Ureter (tissue), 1 donor: ENCODE data around the gene EIF4E1B. TPM values are rescaled to one million over a fixed set of nuclear protein-coding genes. Genes with fewer than 3 reads are reported as not detected.

Experiments used
- DNase-seq: peaks from one replicate; pipeline ENCODE4 v3.0.0-alpha.2; 2020; ENCODE audit warnings: low spot score
- total RNA-seq: library from RNA; stranded (reverse); gene quantifications from one replicate; pipeline ENCODE4 v1.2.4, GENCODE V29; 2023
- donor health status: DM: yes; HTN: yes; CAD: no.

Gene EIF4E1B
- total RNA-seq, 1 donor from 2014 or later: not detected

DNA sequence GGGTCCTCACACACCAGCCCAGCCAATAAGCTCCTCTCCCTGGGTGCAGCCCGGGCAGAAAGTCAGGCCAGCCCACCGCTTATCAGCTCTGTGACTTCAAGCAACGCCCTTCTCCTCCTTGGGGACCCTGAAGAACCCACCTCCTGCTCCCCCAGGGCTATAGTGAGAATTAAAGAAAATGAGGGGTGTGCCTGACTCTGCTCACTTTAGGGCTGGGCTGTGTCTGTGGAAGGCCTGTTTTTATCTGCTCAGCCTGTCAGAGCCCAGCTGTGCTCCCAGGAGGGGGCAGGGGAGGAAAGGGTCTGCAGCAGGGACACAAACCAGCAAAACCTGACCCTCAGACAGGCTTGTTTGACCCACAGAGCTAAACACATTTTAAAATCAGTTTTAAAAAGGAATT is 24.4 kb upstream of the EIF4E1B start:
- no peak for DNase-seq

DNA sequence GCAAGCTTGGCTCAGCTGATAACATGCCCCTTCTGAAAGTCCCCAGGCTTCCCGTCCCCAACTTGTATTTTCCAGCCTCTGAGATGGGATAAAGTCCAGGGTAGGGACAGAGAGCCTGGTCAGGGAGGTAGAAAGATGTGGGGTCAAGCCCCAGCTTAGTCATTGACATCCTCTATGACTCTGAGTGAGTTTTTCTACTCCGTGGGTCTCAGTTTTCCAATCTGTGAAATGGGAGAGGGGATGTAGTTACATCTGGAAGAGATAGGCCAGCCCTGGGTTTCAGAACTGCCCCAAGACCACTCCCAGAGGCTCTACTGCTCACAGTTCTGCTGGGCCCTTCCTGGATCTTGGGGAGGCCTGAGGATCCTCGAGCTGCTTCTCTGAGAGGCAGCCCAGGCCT is 23.6 kb upstream of the EIF4E1B start:
- DNase-seq: no peak

DNA sequence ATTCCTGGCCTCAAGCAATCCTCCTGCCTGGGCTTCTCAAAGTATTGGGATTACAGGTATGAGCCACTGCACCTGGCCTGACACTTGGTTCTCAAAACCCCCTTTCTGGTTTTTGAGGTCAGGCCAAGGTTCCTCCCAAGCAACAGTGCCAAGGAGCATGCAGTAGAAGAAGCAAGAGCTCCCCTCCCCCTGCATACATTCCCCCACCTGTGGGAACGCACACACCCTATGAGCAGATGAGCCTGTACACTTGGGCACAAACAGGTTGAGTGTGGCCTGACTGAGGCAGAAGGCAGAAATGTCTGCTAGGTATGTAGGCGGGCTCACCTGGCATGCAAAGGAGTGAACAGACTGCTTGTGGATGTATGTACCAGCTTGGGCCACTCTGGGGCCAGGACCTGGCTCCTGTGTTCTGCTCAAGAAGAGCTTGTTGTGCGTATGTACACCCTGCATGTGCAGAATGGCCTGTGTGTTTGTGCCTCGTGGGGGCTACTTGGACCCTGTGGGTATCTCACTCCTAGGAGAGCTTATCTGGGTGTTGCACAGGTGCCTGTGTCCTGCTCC is 22.3 kb upstream of the EIF4E1B start:
- no peak for DNase-seq

DNA sequence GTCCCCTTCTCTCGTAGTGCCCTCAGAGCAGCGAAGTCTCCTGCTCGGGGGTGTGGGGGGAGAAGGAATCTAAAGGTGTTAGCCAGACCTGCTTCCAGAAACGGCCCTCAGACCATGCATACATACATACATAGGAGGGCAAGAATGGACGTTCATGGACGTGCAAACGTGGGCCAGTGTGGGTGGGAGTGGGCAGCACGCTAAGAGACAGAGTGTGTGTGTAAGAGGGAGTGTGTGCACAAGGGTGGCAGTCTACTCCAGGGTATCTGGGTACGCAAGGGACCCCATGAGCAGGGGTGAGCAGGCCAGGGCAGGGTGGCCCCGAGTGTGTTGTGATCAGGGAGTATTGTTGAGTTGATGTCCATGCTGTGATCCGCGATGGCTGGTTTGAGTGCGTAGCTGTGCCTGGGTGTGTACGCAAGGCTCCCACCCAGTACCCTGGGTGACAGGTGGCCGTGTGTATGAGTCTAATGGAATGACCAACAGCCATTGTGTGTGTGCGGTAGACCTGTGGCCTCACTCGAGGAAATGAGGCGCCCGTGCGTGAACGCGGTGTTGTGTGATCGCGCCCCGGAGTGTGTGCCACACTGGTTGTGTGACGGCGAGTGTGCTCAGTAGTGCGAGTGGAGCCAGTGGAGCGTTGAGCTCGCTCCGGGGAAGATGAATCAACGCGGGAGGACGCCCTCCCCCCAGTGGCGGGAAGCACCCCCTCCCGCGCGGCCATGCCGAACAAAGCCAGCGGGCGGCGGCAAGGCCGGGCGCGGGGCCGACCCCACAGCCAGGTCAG is 21.3 kb upstream of the EIF4E1B start:
- no peak for DNase-seq

DNA sequence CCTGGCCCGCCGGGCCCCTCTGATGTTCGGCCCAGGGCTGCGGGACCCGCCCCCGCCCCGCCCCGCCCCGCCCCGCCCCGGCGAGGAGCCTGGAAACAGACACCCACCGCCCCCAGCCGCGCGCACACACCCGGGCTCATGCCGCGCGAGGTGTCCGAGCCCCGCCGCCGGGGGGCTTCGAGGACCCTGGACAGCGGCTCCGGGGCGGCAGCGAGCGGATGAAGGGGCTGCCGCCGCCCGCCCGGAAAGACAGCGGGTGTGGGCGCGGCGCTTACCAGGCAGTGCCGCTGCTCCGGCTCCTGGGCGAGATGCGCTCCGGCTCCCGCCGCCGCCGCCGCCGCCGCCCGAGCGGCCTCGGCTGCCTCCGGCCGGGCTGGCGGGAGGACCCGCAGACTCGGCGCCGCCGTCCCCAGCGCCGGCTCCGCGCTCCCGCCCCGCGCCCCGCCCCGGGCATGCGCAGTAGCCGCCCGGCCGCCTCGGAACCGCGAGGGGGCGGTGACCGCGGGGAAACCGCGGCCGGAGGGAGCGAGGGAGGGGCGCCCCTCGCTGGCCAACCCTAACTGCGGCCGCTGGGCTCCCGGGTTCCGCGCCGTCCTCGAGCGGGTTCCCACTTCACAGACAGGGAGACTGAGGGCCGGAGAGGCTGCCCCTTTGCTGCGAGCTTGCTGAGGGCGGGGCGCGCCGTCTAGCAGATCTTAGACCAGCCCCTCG is 20.6 kb upstream of the EIF4E1B start, which contains the start of gene GPRIN1:
Gene GPRIN1, minus strand, starts transcription at position 433 of the 711 bp plus-strand sequence. CDS start 10,322 bp downstream, outside the sequence.
- DNase-seq: no peak

DNA sequence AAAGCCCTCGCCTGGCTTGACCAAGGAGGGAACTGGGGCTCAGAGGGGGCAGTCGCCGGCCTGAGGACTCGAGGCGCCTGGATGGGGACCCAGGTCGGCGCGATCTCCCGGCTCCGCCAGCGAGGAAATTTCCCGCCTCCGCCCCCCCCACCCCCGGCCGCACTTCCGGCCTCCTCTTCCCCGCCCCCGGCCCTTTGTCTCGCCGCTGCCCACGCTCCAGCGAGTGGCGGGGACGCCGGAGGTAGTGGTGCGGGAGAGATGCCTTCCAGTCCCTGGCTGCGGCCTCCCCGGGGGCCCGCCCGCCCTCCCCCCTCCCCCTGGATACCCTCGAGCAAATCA is 20.1 kb upstream of the EIF4E1B start:
- no peak for DNase-seq

DNA sequence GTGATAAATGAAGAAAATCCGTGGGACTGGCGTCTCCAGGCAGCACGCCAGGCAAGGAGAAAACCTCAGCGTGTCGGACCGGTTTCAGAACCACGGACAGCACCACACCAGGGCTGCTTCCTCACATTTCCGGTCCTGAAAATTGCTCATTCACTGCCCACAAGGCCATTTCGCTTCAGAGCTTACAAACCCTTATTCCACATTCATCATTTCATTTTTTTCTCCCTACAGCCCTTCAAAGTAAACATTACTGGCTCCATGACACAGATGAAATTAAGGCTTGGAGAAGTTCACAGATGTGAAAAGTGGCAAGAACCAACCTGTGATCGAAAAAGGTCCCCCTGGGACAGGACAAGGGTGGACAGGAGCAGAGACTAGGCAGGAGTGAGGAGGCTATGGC is 19.0 kb upstream of the EIF4E1B start:
- peak; percentile 81 for DNase-seq

DNA sequence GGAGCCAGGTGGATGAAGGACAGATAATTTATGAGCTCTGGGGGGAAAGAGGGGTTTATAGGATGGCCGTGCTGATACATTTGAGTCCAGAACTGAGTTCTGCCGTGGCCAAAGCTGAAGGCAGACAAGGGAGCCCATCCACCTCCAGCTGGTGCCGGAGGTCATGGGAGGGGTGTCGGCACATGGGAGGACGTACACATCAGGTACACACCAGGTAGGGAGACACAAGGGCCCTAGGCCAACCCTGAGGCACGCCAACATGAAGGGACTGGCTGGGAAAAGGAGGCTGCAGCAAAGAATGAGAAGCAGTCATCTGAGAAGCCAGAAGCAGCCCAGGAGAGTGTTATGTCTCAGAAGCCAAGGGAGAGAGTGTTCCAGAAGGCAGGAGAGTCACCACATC is 18.5 kb upstream of the EIF4E1B start:
- DNase-seq: no peak

DNA sequence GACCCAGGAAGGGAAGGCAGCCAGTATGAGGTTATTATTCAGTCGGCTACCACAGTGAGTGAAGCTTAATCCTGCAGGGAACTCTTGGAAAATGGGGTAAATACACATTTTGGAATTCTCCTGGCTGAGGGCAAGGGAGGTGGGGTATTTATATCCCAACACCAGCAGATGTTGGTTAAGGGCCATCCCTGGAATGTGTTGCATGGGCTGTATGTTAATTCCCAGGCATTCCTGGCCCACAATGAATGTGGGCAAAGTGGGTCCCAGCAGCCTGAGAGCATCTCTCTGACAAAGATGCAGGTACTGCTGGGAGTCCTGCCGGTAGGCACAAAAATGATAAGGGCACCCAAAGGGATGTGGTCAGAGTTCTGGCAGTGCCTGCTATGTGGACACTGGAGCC is 17.6 kb upstream of the EIF4E1B start:
- DNase-seq: no peak

DNA sequence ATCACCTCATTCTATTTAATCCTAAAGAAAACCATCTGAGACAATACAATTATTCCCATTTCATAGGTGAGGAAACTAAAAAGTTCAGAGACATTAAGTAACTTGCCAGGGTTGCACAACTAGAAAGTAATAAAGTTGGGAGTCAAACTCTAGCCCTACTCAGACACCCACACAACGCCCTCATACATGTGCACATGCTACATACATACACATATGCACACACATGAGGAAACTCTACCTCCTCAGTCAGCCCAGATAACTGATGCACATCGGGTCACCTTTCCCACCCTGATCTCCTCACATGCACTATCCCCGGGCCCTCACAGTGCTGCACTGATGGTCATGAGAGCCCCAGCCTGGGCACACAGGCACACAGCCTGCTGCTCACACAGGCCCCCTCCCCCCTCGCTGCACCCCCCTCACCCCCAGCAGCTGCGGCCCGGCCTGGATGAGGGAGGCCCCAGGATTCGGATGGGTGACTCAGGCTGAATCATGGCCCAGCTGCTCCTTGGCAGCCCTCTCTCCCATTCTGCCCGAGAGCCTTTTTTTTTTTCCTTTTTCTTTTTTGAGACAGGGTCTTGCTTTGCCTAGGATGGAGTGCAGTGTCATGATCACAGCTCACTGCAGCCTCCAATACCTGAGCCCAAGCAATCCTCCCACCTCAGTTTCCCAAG is 15.5 kb upstream of the EIF4E1B start:
- DNase-seq: no peak

DNA sequence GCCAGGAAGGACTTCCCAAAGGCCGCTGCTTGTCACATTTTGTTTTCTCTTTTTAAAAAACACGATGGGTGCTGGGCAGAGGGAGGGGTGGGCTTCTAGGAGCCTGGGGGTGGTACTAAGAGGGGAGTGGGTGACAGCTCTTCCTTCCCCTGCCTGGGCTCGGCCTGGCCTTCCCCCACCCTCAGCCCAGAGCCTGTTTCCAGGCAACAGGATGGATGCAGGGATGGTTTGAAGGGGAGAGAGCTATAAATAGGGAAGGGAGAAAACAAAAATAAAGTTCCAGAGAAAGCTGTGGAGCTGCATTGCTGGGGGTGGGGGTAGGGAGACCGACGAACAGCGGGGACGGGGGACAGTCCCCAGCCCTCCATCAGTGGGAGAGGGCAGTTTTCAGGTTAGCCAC is 14.0 kb upstream of the EIF4E1B start:
- DNase-seq: no peak

DNA sequence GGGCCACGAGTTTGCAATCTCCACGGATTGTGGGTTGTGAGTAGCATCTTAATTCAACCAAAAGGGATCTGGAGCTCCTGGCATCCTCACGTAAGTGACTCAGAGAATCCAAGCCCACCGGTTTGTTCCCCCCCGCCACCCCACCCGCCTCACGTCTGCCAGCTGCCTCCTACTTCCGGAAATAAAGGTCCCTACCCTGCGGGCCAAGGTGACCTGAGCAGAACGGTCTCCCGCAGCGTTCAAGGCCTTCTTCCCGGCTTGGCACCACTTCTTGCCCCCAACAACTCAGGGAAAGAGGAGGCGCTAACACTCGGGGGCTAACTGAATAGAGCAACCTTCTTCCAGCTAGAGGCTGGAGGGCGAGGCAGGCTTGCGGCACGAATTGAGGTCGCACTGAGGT is 11.7 kb upstream of the EIF4E1B start:
- no peak for DNase-seq

DNA sequence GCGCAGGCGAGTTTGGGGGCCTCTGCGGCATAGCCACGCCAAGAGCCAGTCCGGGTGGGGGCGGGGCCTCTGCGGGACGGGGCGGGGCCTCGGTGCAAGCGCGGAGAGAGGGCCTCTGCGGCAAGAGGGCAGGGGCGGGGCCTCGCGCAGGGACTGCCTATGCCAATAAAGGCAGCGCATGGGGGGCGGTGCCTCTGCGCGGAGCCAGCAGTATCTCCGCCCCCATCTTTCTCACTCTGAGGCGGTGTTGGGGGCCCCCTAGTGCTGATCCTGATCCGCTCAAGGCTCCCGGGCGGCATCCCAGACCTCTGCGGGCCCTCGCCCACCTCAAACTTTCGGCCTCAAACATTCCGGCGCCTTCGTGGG is 11.3 kb upstream of the EIF4E1B start:
- no peak for DNase-seq

DNA sequence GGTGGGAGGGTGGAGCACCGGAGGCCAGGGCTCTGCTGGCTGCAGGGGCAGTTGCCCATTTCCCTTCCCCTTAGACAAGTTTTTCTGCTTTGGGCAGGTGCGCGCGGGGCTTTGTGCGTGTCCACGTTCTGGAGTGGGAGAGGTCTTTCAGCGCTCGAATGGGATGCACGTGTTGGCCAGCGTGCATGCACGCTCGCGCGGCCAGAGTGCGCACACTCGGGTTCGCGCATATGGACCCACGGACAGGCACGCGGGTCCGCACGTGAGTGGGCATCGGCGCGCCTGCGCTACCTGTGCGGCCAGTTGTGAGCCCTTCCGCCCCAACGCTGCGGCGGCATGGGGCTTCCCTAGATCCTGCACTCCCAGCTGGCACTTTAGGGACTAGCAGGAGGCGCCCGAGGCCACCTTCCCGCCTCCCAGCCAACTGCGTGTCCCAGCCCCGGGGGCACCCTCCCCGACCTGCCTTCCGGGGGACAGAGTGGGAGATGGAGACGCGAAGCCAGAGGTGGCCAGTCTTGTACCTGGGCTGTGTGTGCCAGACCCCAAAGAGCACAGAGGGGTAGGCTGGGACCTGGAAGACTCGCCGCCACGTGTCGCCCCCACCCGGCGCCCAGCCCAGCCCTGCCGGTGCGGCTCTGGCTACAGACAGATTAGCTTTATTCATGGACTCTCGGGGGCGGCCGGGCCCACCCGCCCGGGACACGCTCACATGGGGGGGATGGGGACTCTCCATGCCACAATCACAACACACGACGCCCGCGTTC is 10.7 kb upstream of the EIF4E1B start:
- no peak for DNase-seq

DNA sequence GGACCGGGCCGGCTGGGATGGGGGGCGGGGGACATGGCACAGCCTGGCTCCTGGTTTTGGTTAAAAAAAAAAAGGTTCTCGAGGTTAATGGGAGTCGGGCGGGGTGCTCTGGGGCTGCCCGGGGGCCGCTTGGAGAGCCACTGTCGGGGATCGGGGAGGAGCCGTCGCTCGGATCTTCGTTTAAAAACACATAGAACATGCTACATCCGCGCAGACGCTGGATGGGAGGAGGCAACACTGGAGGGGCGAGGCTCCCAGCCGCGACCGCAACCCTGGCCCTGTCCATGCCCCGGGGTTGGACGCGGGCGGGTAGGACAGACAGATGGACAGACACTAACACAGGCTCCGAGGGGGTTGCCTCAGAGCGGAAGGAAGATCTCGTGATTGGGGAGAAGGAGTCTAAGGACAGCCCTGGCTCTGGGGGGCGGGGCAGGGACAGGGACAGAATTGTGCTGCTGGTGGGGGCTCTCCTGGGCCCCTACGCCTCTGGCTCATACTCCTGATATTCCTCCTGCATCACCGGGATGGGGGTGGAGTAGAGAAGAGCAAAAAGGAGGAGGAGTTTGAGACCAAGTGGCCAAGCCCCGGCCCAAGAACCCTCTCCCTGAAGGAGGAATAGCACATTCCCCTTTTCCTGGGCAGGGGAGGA is 10.0 kb upstream of the EIF4E1B start:
- DNase-seq: no peak

DNA sequence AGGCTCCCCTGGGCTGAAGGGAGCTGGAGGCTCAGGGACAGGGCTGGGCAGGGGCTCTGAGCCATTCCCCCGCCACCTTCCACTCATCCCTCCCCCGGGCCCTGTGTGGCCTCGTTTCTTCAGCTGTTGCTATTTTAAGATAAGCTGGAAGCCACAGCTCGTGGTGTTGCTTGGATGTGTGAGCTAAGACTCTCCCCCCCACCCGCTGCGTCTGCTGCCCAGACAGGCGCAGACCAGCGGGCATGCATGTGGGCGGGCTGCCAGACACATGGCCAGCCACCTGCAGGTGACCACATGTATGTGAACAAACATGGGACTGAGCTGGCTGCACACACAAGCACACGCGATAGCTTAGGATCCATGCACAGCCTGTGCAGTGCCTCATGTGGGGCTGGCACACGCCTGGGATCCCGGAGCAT is 8.8 kb upstream of the EIF4E1B start:
- DNase-seq: no peak

DNA sequence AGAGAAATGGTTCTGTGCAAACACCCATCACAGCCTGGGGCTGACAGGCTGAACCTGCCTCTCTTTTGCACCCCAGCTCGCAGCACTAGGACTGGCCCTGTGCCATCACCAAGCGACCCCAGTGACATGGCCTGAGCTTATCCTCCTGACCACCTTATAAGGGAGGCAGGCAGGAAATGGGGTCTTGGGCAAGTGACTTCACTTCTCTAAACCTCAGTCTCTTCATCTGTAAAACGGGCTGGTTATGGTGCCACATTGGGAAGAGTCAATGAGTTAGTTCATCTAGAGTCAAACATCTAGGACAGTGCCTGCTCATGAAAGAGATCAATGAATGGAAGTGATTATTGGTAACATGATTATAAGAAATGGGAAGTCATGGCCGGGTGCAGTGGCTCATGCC is 6.3 kb upstream of the EIF4E1B start:
- no peak for DNase-seq

DNA sequence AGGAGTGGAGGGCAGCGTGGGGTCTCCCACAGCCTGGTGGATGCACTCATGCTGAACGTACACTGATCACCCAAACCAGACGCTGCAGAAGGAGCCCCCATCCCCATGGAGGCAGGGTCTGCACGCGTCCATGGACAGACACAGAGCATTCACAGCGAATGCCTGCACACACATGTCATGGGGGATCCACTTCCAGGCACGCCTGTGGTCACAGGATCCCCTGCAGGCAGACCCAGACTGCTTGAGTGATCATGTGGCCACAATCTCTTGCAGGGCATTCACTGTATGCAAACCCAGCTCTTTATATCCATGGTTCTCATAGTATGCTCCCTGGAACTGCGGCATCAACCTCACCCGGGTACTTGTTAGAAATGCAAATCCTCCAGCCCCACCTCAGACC is 5.5 kb upstream of the EIF4E1B start:
- no peak for DNase-seq

DNA sequence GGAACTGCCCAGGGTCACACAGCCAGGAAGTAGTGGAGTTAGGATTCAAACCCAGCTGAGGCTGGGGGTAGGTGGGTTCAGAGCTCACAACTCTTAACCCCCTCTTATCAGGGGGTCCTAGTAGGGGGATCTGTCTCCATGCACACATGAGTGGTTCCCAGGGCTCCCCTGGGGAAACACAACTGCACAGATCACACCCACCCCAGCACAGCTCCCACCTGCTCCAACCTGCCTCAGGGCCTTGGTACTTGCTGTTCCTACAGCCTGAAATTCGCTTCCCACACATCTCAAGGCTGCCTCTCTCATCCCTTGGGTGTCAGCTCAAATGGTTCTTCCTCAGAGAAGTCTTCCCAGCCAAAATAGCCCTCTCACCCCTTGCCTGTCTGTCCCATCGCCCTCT is 5.0 kb upstream of the EIF4E1B start:
- no peak for DNase-seq

DNA sequence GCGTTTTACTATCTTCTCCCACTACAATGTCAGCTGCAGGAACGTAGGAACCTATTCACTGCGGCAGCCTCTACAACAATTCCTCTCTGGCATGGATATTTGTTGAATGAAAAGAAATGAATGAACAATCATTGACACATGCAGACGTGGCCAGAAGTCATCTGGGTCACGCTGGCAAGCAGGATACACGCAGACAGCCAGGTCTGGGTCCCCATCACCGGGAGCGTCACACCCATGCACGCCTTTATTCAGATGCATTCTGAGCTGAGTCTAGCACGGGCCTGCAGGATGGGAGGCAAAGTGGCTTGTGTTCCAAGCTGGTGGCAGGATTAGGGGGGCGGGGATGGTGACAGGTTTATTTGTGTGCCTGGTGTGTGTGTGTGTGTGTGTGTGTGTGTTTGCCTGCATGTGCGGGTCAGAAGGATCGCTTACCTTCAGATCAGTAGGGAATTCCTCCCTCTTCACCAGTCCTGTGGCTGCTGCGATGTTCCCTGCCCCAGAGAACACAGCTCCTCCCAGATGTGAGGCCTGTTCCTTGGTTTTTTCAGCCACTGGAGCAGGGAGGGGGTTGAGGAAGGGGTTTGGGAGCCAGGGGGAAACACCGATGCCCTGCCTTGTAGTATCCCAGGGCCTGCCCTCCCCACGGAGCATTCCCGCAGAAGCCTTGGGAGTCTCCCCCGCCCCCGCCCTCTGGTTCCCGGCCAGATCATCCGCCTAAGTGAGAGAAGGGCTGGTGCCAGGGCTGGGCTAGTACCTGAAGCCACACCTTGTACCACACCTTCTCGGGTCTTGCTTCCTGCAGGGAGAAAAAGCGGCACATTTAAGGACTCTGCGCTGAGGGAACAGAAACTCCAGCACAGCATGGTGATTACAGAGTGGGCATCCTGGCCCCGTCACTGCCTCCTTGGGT is 4.3 kb upstream of the EIF4E1B start:
- DNase-seq: no peak
